Tibial artery (tissue), 4 donors: Measurements from ENCODE around the gene UNC13B.

ENCODE experiments used
- DNase-seq, 2 donors: peaks; one replicate each; pipeline ENCODE4 v3.0.0-alpha.2; 2019
- H3K27ac ChIP-seq, 2 donors: fragments of 200-600 bp; sonication (generic) in 1 of 2; 1 replicate in 1 of 2; 2 replicates in 1 of 2; pipeline ENCODE4 v1.5.1; 2018 to 2019; ENCODE audit warnings: mild to moderate bottlenecking in 1 of 2
- H3K27me3 ChIP-seq, 2 donors: fragments of 200-600 bp; sonication (generic) in 1 of 2; one replicate each; pipeline versions ENCODE4 v1.5.1 to v1.6.0; 2016 to 2019
- H3K36me3 ChIP-seq, 3 donors: fragments of 200-600 bp; sonication (generic) in 2 of 3; one replicate each; pipeline ENCODE4 v1.5.1; 2016 to 2019; ENCODE audit warnings: mild to moderate bottlenecking in 2 of 3
- H3K4me1 ChIP-seq, 4 donors: fragments of 200-600 bp; sonication (generic) in 2 of 4; 1 replicate in 3 of 4; 2 replicates in 1 of 4; pipeline ENCODE4 v1.5.1; 2016 to 2019
- H3K4me3 ChIP-seq, 2 donors: fragments of 200-600 bp; sonication (generic) in 1 of 2; 1 replicate in 1 of 2; 2 replicates in 1 of 2; pipeline ENCODE4 v1.5.1; 2018 to 2019; ENCODE audit warnings: mild to moderate bottlenecking in 2 of 2
- H3K9me3 ChIP-seq, 3 donors: fragments of 200-600 bp; sonication (generic) in 1 of 3; one replicate each; pipeline ENCODE4 v1.5.1; 2016 to 2019
- CTCF ChIP-seq, 2 experiments: fragments of 200-600 bp in 1 of 2; fragments of 450-650 bp in 1 of 2; IDR thresholded peaks; one replicate each; pipeline ENCODE4 v1.5.1; 2017 to 2019; ENCODE audit warnings: antibody characterized with exemption in 2 of 2, mild to moderate bottlenecking in 1 of 2, moderate library complexity in 1 of 2
- intact Hi-C: fragments of 100-400 bp; cut with DNase I; formaldehyde crosslinking; loops from one replicate; pipeline ENCODE4 v1.15.0; 2023; ENCODE audit warnings: low total_unique reads

The UNC13B gene

GRCh38 chr9:35226651-35227050 is 64.8 kb downstream of the UNC13B start:
- Histone ChIP-seq H3K4me1 (no peaks in the 10 kb centered on the region), H3K36me3 (no peaks in the 10 kb centered on the region), H3K9me3 (peaks cover 0 to 5% (median 0%) of the 10 kb centered on the region in 3 donors), H3K4me3 (no peak overlapping the region), H3K27ac (no peak overlapping the region), H3K27me3 (no peaks in the 10 kb centered on the region)
- intact Hi-C loops = no loop called here
- no peak for DNase-seq
- no peak for TF ChIP-seq CTCF (IDR thresholded peaks at IDR 0.05)

- intact Hi-C loops = no loop called here
- H3K4me1 ChIP-seq = no peaks in the 10 kb centered on the region
- no peak for TF ChIP-seq CTCF (IDR thresholded peaks at IDR 0.05)
- H3K36me3 ChIP-seq = no peaks in the 10 kb centered on the region
- H3K4me3 ChIP-seq = no peak overlapping the region
- no peaks in the 10 kb centered on the region for H3K27me3 ChIP-seq
- peaks cover 0 to 5% (median 0%) of the 10 kb centered on the region in 3 donors for H3K9me3 ChIP-seq
- no peak overlapping the region for H3K27ac ChIP-seq
- DNase-seq = no peak
These were observed 65.5 kb downstream of the UNC13B start for GRCh38 chr9:35227284-35227683.

GRCh38 chr9:35229066-35229778 is 67.4 kb downstream of the UNC13B start:
- Histone ChIP-seq H3K4me3 (no peak overlapping the region), H3K27ac (no peak overlapping the region), H3K9me3 (no peaks in the 10 kb centered on the region), H3K27me3 (no peaks in the 10 kb centered on the region), H3K36me3 (no peaks in the 10 kb centered on the region), H3K4me1 (no peaks in the 10 kb centered on the region)
- intact Hi-C loops = no loop called here
- no peak for DNase-seq
- TF ChIP-seq CTCF (IDR thresholded peaks at IDR 0.05) = no peak

GRCh38 chr9:35229779-35230143 is 68.0 kb downstream of the UNC13B start:
- Histone ChIP-seq H3K27ac (no peak overlapping the region), H3K36me3 (no peaks in the 10 kb centered on the region), H3K9me3 (no peaks in the 10 kb centered on the region), H3K4me3 (no peak overlapping the region), H3K27me3 (no peaks in the 10 kb centered on the region), H3K4me1 (no peaks in the 10 kb centered on the region)
- TF ChIP-seq CTCF (IDR thresholded peaks at IDR 0.05) = no peak
- no peak for DNase-seq
- intact Hi-C loops = no loop called here

- no peak for TF ChIP-seq CTCF (IDR thresholded peaks at IDR 0.05)
- Histone ChIP-seq H3K36me3 (no peaks in the 10 kb centered on the region), H3K27me3 (no peaks in the 10 kb centered on the region), H3K9me3 (no peaks in the 10 kb centered on the region), H3K27ac (no peak overlapping the region), H3K4me1 (no peaks in the 10 kb centered on the region), H3K4me3 (no peak overlapping the region)
- DNase-seq = no peak
- intact Hi-C loops = no loop called here
These were observed 71.2 kb downstream of the UNC13B start for GRCh38 chr9:35232867-35233544.
